SHP77 treated with DMSO at 0.1 percent for 48 hours (cell line): ENCODE data around the gene HADHB.
"Not testable (repeated sequence)": the region's sequence is repeated elsewhere in the genome, so short reads cannot be mapped to it uniquely, and the experiment has no call there.

Source experiments
- DNase-seq: peaks from one replicate; lab custom pipeline; 2025; lab: John Stamatoyannopoulos, UW

The HADHB gene

GRCh38 chr2:26298286-26298637 lies 53.5 kb downstream of the HADHB start:
- no peak for DNase-seq

DNA sequence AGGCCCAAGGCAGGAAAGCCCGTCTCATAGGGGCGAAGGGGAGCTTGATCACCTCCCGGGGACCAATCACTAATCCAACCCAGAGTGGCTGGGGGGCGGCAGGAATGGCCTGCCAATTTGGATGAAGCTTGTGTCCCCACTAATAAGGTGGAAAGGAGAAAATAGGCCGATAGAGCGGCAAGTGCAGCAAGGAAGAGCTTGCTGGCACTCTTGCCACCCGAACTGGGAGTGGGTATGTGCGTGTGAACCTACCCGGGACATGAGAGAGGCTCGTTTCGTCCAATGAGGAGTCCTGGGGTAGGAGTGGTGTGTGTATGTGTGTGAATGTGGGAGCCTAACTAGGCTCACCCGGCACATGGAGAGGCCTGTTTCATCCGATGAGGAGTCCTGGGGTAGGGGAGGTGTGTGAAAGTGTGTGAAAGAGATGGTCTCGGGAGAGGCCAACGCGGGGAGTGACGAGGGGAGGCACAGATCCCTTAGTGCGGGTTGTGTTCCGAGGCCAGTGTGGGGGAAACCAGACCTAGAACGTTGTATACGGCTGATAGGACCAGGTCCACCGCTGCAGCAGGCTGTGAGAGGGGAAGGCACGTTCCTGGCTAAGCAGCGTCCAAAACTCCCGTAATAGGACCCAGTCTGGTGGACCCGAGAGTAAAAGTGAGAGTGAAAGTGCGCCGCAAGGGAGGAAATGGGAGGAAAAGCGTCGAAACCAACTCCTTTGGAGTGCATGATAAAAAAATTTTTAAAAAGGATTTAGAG lies 54.1 kb downstream of the HADHB start:
- no peak for DNase-seq

DNA sequence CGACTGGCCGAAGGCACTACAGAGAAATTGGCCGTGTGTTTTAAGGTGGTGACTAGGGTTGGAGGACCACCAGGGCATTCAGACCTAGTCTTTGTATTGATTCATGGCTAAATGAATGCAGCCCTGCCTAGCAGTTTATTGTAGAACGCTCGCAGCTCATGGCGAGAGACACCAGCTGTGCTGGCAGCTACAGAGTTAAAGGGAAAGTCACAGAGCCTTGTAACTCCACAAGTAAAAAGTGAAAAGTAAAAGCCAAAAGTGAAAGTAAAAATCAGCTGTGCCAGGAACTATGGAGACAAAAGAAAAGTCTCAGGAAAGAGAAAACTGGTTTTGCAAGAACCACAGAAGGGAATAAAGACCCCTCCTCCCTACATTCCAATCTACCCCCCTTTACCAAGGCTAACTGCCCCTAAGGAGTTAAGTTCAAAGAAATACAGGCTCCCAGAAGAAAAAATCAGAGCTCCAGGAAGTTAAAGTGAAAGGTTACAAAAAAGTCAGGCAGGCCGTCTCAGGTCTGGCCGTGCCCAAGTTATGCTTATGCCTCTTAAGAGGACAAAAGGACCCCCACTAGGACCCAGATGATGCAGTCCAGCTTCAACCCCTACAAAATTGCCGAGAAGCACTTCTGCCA lies 54.8 kb downstream of the HADHB start:
- DNase-seq, result no peak

DNA sequence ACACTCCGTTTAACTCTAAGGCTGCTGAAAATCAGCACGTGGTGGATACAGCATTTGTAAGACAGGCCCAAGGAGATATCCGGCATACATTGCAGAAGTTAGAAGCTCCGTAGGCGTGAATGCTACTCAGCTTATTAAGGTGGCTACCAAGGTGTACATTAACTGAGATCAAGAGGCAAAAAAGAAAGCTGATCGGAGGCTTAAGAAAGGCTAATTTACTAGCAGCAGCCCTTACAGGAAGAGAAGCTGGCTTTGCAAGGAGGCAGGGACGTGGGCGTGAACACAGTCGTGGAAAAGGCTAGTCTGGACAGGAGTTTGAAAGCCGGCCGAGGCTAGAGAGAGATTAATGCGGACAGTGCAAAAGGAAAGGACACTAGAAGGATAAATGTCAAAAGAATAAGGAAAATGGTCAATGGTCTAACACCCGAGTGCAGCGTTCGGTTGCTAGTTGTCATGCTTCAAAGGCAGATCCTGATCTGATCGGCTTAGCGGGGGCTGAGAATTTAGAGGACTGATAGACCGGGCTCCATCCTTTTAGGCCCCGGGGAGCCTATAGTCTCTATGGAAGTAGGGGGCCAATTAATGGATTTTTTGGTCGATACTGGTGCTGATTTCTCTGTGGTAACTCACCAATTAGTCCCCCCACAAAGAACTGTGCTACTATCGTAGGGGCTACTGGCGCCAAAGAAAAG lies 55.6 kb downstream of the HADHB start:
- no peak for DNase-seq

DNA sequence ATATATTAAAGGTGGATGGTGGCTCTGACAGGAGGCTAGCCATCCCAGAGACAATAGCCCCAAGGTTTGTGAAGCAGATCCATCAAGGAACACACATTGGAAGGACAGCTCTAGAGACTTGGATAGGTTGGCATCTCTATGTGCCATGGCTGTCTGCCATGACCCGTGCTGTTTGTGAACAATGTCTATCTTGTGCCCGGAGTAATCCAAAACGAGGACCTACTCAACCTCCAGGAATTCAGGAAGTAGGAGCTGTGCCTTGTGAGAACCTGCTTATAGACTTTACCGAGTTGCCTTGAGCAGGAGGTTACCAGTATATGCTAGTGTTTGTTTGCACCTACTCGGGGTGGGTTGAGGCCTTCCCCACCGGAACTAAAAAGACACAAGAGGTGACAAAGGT lies 58.1 kb downstream of the HADHB start:
- no peak for DNase-seq

DNA sequence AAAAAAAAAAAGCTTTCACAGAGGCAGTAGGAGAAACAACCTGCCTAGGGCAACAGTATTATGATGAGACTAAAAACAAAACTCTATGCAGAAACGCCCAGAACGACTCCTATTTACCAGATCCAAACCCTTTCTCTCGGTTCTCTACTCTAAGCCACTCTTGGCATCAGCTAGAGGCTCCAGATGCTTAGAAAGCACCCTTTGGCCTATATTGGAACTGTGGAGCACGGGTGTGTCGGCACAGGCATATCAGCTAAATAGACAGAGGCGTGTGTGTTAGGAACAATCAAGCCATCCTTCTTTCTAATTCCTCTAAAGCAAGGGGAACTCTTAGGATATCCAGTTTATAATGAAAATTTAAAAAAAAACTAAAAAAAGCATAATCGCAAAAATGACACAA lies 60.4 kb downstream of the HADHB start:
- DNase-seq, result not testable (repeated sequence)

DNA sequence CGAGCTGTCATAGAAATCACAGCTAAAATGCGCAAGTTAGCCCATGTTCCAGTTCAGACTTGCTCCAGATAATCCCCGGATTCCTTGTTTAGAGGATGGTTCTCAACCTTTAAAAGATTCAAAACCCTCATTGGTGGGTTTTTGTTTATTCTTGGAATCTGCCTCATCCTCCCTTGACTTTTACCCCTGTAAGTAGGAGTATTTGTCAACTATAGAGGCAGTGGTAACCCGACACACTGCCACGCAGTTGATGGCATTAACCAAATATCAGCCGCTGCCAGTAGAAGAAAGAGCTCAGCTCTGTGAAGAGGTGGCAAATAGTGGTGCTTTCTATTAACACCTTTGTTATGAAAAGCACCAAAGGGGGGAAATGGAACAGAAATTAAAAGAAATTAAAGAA lies 60.8 kb downstream of the HADHB start:
- DNase-seq, result no peak

DNA sequence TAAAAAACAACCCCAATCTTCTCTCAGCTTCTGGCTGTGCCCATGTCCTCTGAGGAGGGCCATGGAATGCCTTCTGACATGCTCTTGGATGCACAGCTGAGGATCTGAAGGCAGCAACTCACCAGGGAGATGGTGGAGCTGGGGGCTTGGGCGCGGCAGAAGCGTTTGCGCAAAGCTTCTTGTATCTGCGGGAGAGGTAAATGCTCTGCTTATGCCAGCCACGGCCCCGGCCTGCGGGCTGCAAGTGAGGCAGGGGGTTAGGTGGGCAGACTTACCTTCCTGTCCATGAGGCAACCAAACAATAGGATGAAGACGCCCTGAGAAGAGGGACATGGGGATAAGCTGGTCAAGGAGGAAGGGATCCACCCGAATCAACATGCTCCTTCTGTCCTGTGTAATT lies 65.2 kb downstream of the HADHB start:
- no peak for DNase-seq

DNA sequence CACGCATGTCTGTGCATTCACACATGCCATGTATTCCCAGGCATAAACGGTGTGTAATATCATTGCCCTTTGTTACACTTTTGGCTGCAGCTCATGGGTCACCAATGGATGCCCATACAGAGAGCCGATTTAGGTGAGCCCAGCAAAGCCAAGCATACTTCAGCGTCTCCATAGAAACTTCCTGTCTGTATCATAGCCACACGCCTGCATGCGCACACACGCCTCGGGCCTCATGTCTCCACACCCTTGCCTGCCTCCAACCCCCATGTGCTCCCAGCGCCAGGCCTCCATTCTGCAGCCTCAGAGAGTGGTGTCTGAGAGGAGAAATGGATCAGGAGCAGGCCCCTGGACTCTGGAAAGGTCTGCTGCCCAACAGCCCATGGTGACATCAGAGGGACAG lies 67.7 kb downstream of the HADHB start:
- no peak for DNase-seq

DNA sequence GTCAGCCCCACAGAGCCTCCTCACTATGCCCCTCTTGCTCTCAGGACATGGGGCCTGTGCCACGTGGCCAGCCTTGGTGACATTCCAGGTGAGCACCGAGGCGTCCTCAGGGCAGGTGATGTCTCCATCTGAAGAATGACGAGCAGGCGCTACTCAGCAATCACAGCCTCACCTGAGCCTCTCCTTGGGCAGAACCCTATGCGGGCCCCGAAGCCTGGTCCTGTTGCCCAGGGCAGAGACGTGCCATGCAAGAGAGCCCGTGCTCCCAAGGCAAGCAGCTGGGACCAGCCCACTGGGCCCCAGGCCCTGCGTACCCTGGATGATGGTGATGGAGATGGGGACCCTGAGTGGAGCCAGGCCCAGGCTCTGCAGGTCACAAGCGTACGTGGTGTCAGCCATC lies 68.7 kb downstream of the HADHB start:
- DNase-seq, result no peak

GRCh38 chr2:26314243-26314642 lies 69.5 kb downstream of the HADHB start:
- no peak for DNase-seq

DNA sequence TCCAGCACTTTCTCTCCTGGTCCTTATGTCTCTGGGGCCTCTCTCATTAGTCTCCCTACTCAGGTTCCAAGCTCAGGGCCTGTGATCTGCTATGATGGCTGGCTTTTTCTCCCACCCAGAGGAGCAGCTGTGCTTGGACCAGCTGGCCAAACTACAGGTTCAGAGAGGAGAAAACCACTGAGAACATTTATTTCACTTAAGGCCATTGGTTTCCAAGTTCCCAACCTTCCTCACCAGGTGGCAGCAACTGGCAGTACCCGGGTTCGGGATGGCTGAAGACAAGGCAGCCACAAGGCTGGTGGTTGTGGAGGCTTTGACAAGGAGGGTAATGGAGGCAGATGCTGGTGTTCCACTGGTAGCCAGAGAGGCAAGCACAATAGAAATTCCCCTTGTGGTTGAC lies 71.3 kb downstream of the HADHB start:
- DNase-seq, result no peak

DNA sequence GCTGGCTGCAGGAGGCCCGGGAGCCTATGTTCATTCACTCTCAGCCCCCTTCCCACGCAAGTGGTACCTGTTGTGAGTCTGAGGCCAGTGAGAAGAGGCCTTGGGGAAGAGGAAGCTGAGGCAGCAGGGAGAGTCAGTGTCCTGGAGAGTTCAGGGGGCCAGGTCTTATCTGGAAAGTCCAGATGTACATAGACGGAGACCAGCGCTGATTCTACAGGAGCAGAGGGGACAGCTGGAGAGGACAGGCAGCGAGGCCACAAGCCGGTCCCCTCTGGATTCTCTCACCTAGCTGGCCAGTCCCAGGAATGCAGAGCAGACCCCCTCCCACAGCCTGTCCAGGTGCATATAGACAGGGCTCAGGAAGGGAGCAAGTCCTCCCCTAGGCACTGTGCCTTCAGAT lies 72.1 kb downstream of the HADHB start:
- no peak for DNase-seq

DNA sequence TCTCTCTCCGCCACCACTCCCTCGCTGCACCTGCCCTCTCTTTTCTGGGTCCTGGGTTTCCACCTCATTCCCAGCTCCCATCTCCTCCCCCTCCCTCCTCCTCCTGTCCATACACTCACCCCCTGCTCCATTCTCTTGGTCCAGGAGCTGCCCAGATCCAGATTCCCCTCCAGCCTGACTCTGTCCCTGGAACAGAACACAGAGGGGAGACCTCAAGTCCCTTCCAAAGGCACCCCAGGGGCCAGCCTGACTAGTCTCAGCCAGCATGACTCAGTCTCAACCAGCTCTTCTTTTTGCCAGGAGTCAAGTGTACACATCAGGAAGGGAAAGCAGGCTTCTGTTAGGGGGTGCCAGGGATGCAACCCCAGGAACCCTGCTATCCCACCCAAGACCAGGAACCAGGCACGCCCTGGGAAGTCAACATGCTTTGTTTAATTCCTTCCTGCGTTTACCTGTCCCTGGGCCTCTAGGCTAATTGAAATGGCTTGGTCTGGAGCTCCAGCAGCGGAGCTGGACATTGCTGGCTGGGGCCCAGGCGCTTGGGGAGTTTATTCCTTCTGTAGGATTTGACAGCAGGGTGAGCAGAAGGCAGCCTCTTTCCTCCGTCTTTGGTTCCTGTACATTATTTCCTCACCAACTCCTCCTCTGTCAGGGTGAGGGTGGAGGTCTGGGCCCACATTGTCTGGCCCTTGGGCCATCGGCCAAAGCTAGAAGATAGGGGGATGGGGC lies 72.8 kb downstream of the HADHB start:
- no peak for DNase-seq

GRCh38 chr2:26318950-26319349 lies 74.2 kb downstream of the HADHB start:
- no peak for DNase-seq

- not testable (repeated sequence) for DNase-seq
Measured at GRCh38 chr2:26324479-26324878, 79.7 kb downstream of the HADHB start.

DNA sequence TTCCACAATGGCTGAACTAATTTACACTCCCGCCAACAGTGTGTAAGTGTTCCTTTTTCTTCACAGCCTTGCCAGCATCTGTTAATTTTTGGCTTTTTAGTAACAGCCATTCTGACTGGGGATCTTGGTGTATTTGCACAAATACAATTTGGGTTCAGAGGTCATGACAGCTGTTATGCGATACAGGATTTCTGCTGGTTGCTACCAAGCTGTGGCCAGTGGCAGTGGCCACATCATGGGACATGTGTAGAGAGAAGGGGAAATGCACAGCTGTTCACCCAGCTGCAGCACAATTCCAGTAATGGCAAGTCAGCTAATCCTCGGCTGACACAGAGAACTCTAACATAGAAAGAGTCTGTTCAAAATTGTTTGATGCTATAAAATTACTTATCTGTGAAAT lies 80.2 kb downstream of the HADHB start:
- DNase-seq, result no peak

DNA sequence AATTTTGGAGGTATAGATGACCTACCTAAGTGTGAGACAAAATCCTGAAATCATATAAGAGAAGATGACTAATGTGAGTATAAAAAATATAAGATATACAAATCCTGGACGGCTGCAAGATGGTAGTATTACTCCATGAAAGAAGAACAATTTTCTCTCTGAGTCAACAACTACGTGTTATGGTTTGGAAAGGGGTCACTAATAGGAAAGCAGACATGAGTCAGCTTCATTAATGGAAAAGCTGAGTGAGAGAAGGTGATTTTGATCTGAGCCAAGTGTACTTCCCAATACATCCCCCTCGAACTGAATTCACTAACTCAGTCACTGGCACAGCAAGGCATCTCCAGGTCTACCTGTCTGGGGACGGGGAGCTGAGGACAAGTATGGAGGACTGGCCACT lies 81.1 kb downstream of the HADHB start:
- no peak for DNase-seq

DNA sequence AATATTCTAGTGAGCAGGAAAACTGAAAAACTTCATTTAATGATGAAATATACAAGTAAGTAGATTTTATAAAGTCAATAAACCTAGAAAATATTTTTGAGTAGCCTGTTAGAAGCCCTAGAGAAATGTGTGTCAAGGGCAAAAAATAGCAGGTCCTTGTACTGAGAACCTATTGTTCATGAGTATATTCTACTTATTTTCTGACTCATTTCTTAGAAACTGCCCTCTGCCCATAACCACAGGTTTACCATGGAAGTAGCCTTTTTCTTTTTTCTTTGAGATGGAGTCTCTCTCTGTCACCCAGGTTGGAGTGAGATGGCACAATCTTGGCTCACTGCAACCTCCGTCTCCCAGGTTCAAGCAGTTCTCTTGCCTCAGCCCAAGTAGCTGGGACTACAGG lies 81.8 kb downstream of the HADHB start:
- DNase-seq, result no peak

DNA sequence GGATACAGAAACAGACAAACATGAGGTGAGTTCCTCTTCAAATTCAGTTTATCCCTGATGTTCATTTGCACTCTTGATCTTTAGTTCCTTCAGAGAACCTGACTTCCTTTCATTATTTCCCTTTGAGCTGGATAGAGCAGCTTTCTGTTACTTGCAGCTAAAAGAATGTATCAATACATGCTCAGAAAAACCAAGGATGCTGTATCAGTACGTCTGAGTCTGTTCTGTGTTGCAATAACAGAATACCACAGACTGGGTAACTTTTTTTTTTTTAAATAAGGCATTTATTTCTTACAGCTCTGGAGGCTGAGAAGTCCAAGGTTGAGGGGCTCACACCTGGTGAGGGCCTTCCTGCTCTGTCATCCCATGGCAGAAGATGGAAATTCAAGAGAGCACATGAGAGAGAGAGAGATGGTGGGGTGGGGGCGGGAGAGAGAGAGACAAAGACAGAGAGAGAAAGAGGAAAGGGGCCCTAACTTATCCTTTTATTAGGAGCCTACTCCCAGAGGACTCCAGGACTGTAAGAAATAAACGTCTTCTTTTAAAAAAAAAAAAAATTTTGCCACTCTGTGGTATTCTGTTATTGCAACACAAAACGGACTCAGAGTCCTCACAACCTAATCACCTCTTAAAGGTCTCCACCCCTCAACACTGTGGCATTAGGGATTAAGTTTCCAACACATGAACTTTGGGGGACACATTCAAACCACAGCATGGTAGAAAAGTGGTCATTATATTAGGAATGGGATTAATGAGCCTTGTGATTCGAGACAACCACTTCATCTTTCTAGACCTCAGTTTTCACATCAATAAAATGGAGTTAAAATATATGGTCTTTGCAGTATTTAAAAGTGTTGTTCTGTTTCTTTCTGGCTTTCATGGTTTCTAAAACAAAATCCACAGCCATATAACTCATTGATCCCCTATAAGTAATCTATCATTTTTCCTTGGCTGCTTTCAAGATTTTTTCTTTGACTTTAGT lies 82.8 kb downstream of the HADHB start:
- no peak for DNase-seq

DNA sequence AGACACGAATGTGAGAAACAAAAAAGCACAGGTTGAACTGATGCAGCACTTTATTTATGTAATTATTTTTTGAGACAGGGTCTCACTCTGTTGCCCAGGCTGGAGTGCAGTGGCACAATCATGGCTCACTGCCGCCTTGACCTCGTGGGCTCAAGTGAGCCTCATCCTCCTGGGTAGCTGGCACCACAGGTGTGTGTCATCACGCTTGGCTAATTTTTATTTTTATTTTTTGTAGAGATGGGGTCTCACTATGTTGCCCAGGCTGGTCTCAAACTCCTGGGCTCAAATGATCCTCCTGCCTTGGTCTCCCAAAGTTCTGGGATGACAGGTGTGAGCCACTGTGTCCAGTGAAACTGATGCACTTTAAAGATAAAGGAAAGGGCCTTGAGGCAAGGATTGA lies 84.3 kb downstream of the HADHB start:
- DNase-seq, result not testable (repeated sequence)
